CD4-positive, alpha-beta T cell treated with Interleukin-12 subunit alpha and Interleukin-12 subunit beta, for 1 hour (primary cell): ENCODE results near the gene MPP4.

ENCODE experiments used
- DNase-seq: peaks from one replicate; pipeline ENCODE4 v3.0.0-alpha.2; 2020

MPP4 gene

DNA sequence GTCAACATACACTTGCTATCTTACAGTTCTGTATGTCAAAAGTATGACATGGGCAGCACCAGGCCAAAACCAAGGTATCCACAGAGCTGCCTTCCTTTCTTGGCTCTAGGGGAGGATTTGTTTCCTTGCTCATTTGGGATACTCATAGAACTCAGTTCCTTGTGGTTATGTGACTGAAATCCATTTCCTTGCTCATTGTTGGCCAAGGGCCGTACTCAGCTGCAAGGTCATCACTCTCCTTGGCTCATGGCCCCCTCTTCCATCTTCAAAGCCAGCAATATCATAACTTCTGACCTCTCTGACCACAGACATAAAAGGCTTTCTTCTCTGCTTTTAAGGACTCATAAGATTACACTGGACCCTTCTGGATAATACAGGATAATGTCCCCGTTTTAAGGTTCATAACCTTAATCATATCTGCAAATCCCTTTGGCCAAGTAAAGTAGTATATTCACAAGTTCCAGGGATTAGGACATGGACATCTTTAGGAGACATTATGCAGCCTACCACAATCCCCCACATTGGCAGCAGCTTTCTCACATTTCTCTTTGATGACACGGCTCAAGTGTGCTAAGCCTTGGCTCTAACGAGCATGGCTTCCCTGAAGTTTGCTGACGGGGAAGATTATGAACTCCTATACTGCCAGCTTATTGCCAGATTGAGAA, 76.0 kb downstream of the MPP4 start:
- no peak for DNase-seq

- no peak for DNase-seq
These were observed 77.0 kb downstream of the MPP4 start for GRCh38 chr2:201621293-201621999.

DNA sequence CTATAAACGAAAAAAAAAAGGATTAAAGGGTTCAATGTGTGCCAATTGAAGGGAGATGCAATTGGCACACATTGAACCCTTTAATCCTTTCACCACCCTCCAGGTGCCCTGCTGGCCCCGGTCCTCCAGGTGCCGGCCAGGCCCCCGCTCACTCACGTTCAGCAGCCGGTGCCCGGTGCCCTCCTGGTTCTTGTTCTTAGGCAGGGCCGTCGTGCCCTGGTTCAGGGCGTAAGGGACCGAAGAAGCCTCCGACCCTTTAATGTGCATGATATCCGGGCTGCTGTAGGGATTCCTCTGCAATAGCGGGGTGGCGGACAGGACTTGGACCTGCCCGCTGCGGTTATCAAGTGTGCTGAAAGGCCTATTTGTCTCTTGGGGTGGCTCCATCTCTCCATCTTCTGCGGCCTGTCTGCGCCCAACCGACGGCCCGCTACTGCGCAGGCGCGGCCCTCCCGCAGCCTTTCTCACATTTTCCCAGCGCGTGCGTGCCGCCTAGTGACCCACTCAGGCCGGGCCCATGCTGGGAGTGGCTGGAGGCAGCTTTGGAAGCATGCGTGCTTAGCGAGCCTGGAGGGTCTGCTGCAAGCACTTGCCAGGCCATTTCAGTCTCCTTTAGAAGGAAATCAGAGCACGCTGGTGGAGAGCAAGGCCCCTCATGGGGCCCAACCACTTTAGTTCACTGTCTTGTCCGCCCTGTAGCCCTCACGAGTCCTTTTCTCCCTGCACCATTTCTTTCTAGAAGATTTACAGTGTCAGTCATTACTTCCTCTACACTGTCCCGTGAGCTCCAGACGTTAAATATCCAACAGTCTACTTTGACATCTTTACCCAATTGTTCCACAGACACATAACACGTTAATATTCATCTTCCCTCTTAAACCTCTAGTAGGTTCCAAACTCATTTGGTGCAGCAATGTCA, 79.4 kb downstream of the MPP4 start:
- no peak for DNase-seq

DNA sequence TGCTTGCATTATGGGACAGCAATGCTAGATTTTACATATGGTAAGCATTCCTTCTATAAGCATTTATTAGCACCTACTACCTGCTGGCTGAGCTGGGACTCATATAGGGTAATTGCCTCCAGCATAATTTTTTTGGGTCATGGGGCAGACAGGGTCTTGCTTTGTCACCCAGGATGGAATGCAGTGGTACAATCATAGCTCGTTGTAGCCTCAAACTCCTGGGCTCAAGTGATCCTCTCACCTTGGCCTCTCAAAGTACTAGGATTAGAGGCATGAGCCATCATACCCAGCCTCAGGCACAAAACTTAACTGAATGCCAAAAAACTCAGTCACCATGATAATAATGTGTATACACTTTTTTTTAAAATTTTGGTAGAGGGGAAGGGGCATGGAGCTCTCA, 90.4 kb downstream of the MPP4 start:
- no peak for DNase-seq

- no peak for DNase-seq
These were observed 90.9 kb downstream of the MPP4 start for GRCh38 chr2:201607568-201607967.

GRCh38 chr2:201600906-201601305, 97.5 kb downstream of the MPP4 start:
- no peak for DNase-seq

- no peak for DNase-seq
These were observed 101.0 kb downstream of the MPP4 start for GRCh38 chr2:201597397-201597796.
